Progenitor cell of endocrine pancreas (in vitro differentiated cells): ENCODE measurements around the gene SCLT1. TPM values are rescaled to one million over a fixed set of nuclear protein-coding genes. Genes with fewer than 3 reads are reported as not detected.

ENCODE experiments used
- DNase-seq: peaks from one replicate; pipeline ENCODE4 v3.0.0; 2021; ENCODE audit warnings: low spot score; ENCODE audit not compliant: unreplicated experiment
- H3K27ac Mint-ChIP-seq: 2 replicates; pipeline ENCODE4 v1.8.0; 2021; ENCODE audit warnings: mild to moderate bottlenecking, moderate library complexity, mixed read lengths
- H3K27me3 Mint-ChIP-seq: 2 replicates; pipeline ENCODE4 v1.8.0; 2021; ENCODE audit warnings: mixed read lengths
- H3K36me3 Mint-ChIP-seq: 2 replicates; pipeline ENCODE4 v1.8.0; 2022; ENCODE audit warnings: mixed read lengths; ENCODE audit not compliant: insufficient read depth
- H3K4me1 Mint-ChIP-seq: 2 replicates; pipeline ENCODE4 v1.8.0; 2021; ENCODE audit warnings: low read depth, mixed read lengths
- H3K4me3 Mint-ChIP-seq: 2 replicates; pipeline ENCODE4 v1.8.0; 2021; ENCODE audit warnings: low read depth, mild to moderate bottlenecking, moderate library complexity, mixed read lengths
- H3K9me3 Mint-ChIP-seq: 2 replicates; pipeline ENCODE4 v1.8.0; 2021; ENCODE audit warnings: low read depth, mixed read lengths
- total RNA-seq: library from RNA; stranded (reverse); gene quantifications from 2 replicates; pipeline ENCODE4 v1.2.1, GENCODE V29; 2021
- TF ChIP-seq, protein P1 (sequence below): fragments of 200-600 bp; sonication (generic); IDR thresholded peaks from one replicate; pipeline ENCODE4 v1.5.0; 2021; ENCODE audit warnings: antibody characterized with exemption, mild to moderate bottlenecking; ENCODE audit not compliant: unreplicated experiment

SCLT1 gene
- total RNA-seq, 1 donor from 2014 or later, result 16.1 TPM

DNA sequence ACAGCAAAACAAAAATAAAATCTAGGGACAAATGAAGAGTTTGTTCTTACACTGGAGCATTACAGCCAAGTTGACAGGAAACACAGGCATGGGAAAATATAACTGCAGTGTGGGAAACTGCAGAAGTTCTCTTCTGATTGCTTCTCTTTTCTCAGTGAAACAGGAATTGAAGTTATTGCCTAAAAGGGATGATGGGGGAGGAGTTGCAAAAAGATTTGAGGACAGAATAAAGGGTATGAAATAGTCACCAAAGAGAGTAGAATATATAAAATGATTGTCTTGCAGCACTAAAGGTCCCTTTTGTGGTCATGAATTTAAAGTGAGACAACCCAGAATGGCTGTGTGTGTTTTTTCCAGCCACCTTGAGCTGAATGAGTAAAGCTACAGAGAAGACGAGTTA is 180.1 kb downstream of the SCLT1 start:
- Mint-ChIP-seq H3K4me3 (no peak overlapping the region), H3K27me3 (no peaks in the 10 kb centered on the region), H3K36me3 (no peaks in the 10 kb centered on the region), H3K27ac (no peak overlapping the region), H3K4me1 (no peaks in the 10 kb centered on the region), H3K9me3 (no peaks in the 10 kb centered on the region)
- TF ChIP-seq, protein P1, sequence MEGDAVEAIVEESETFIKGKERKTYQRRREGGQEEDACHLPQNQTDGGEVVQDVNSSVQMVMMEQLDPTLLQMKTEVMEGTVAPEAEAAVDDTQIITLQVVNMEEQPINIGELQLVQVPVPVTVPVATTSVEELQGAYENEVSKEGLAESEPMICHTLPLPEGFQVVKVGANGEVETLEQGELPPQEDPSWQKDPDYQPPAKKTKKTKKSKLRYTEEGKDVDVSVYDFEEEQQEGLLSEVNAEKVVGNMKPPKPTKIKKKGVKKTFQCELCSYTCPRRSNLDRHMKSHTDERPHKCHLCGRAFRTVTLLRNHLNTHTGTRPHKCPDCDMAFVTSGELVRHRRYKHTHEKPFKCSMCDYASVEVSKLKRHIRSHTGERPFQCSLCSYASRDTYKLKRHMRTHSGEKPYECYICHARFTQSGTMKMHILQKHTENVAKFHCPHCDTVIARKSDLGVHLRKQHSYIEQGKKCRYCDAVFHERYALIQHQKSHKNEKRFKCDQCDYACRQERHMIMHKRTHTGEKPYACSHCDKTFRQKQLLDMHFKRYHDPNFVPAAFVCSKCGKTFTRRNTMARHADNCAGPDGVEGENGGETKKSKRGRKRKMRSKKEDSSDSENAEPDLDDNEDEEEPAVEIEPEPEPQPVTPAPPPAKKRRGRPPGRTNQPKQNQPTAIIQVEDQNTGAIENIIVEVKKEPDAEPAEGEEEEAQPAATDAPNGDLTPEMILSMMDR, result no peak
- no peak for DNase-seq

DNA sequence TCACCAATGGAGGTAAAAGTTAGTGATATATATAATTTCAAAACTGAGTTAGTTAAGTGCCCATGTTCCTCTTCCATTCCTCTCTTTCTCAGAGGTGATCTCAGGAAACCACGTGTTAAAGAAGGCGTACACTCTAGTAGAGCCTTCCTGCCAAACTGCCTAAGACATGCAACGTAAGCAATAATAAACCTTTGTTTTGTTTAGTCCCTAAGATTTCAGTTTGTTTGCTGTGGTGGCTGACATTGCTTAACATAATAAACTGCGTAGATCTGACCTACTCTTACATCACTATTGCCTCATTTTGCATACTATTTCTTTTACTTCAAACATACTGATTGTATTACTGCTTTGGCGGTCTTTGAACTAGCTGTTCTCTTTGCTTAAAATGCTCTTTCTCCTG is 184.6 kb downstream of the SCLT1 start:
- no peak for DNase-seq
- Mint-ChIP-seq H3K36me3 (no peaks in the 10 kb centered on the region), H3K4me3 (no peak overlapping the region), H3K27ac (no peak overlapping the region), H3K9me3 (no peaks in the 10 kb centered on the region), H3K27me3 (no peaks in the 10 kb centered on the region), H3K4me1 (no peaks in the 10 kb centered on the region)
- TF ChIP-seq, protein P1, result no peak

- Mint-ChIP-seq H3K27ac (no peak overlapping the region), H3K36me3 (no peaks in the 10 kb centered on the region), H3K4me3 (no peak overlapping the region), H3K27me3 (no peaks in the 10 kb centered on the region), H3K4me1 (no peaks in the 10 kb centered on the region), H3K9me3 (no peaks in the 10 kb centered on the region)
- no peak for DNase-seq
- TF ChIP-seq, protein P1, result no peak
Observed at GRCh38 chr4:128907981-128908380, 185.4 kb downstream of the SCLT1 start.

DNA sequence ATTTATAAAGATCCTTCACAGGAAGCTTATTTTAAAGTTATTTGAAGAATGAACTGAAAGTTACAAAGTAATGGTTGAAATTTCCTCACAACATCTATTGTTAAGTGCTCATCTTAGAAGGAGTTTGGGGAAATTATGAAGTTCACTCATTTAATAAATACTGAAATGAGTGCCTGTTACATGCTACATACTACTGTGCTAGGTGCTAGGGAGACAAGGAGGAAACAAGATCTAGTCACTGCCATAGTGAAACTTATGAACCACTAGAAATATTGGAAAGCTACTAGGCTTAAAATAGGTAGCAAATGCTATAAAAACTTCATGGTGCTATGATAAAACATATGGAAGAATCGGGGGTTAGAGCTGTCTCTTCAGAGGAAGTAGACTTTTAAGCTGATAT is 186.8 kb downstream of the SCLT1 start:
- Mint-ChIP-seq H3K36me3 (no peaks in the 10 kb centered on the region), H3K27ac (no peak overlapping the region), H3K27me3 (no peaks in the 10 kb centered on the region), H3K4me1 (no peaks in the 10 kb centered on the region), H3K9me3 (no peaks in the 10 kb centered on the region), H3K4me3 (no peak overlapping the region)
- TF ChIP-seq, protein P1, result no peak
- no peak for DNase-seq

DNA sequence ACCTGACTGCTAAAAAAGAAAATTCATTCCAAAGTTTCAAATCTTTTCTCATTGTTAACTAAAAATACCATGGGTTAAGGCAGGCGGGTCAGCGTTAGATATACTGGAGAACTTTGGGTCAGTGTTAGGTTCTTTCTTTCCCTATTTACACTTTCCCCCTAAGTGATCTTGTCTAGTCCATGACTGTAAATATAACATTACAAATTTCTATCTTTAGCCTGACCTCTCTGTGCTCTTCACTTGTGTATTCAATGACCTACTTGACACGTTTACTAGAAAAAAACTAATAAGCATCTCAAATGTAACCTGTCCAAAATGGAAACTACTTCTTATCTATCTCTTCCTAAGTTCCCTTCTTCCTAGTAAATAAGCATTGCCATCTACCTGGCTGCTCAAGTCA is 188.5 kb downstream of the SCLT1 start:
- TF ChIP-seq, protein P1, result no peak
- H3K27ac Mint-ChIP-seq, result no peak overlapping the region
- DNase-seq, result no peak
- no peaks in the 10 kb centered on the region for H3K4me1 Mint-ChIP-seq
- H3K36me3 Mint-ChIP-seq, result no peaks in the 10 kb centered on the region
- no peak overlapping the region for H3K4me3 Mint-ChIP-seq
- no peaks in the 10 kb centered on the region for H3K27me3 Mint-ChIP-seq
- H3K9me3 Mint-ChIP-seq, result no peaks in the 10 kb centered on the region
